ENCODE data around the gene NPEPPS.

Gene NPEPPS

GRCh38 chr17:47670064-47670463, 139.2 kb downstream of the NPEPPS start:
- peak; percentile 43 for DNase-seq

All from MV-4-11 (cell line).